Activated T-helper 1 cell treated with Interleukin-2 at 50 U/mL for 16 hours (primary cell): ENCODE measurements around the gene ROPN1L.

Experiments used
- DNase-seq: peaks from one replicate; pipeline ENCODE4 v3.0.0-alpha.2; 2020; ENCODE audit warnings: low read depth

The ROPN1L gene

DNA sequence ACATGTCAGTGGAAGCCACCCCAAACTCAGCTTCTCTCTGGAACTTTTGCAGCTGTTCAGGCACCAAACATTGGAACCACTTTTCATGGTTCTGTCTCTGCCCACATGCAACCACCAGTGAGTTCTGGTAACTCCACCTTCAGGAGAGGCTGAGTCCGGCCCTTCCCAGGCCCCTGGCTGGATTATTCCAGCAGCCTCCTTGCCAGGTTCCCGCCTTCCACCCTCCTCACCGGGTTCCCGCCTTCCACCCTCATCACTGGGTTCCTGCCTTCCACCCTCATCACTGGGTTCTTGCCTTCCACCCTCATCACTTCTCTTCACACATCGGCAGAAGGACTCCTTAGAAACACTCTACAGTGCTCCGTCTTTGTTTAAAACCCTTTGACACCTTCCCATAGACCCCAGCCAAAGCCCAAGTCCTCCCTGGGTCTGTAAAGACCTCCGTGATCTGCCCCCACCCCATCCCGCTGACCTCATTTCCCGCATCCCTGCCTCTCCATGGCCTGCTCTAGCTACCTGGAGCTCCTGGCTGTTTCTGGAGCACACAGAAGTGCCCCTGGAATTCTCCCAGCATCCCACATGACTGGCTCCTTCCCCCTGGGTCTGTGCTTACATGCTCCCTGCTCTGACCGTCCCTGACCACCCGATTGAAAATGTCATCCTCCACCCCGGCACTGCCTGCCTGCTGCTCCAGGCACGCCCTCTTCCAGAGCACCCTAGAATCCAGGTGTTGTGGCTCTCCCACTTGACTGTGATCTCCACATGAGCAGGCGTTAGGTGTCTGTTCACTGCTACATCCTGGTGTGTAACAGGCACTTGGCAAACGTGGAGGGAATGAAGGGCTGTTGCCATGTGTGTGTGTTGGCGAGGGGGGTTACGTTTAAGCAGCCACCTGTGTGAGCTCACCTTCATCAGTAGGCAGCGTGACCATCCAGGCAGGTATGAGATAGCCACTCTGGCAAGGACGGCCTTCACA, 17.7 kb downstream of the ROPN1L start:
- DNase-seq, result no peak

DNA sequence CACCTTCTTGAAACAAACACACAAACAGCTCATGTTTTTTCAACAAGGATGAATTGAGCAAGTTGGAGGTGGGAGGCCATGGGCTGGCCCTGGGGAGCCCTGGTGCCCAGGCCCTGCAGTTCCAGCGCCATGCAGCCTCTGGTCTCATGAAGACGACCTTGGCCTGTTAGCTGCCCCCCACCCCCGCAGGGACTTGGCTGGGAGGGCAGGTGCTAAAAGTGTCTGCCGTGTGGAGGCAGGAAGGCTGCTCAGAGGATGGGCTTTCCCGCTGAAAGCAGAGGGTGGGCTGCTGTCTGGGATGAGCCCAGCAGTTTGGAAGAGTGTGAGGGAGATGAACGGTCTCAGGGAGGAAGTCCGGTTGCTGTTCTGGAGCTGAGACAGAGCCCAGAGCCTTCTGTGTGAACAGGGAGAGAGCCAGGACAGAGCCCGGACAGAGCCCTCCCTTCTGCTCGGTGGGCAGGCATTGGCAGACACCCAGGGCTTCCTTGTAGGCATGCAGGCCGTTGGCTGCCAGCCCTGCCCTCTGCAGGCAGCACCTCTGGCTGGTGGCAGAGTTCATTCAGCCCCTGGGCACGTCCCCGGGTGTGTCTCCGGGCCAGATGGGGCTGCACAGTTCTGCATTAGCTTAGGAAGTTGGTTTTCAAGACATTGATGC, 18.7 kb downstream of the ROPN1L start:
- DNase-seq, result no peak

DNA sequence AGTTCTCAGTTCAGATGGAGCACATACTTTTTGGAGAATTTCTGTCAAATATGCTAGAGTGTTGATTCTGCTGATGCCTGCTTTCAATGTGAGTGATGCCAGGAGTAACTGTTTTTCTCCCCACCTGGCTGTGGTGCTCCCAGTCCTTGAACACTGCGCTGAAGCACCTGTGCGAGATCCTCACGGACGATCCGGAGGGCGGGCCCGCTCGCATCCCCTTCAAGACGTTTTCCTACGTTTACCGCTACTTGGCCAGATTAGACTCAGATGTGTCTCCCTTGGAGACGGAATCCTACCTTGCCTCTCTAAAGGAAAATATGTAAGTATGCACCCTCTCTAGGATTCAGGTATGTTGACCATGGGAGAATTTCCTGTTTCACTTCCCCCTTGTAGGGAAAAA, 19.4 kb downstream of the ROPN1L start:
- no peak for DNase-seq

DNA sequence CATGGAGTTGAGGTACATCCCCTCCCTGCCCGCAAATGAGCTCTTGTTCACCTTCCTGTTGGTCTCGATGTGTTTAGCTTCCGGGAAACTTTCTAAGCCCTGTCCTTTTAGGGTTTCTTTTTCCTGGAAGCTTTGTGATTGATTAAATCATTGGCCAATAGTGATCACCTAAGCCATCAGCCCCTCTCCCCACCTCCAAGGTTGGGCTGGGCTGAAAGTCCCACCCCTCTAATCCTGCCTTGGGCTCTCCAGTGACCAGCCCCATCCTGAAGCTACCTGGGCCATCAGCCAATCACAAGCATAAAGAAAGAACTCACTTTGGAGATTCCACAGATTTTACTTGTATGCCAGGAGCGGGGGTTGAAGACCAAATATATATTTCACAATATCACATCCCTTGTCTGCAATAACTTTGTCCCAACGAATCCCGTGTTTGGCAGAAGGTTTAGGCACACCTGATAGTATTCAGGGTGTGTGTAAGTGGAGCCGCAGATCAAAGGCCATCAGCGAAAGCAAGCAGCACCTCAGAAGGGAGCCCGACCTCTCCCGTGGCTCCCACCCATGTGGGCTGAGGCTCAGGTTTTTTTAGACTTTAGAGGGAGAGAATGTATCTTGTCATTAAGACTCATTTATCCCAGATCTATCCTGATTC, 20.4 kb downstream of the ROPN1L start:
- DNase-seq, result no peak

DNA sequence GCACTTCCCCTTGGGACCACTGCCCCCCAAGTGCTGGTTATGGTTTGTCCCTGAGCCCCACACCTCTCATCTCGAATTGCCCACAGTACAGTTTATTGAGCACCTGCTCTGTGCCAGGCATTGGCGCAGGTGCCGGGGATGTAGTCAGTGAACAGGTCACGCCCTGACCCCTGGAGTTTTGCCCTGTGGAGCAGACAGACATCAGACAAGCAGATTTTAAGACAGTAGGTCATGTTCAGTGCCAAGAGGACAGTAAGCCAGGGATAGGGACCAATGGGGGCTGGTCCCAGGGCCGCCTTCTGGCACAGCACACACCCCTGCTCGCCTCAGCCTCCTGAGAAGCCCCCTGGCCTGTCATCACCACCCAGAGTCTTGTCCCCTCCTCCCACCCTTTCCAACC, 21.9 kb downstream of the ROPN1L start:
- DNase-seq, result no peak

DNA sequence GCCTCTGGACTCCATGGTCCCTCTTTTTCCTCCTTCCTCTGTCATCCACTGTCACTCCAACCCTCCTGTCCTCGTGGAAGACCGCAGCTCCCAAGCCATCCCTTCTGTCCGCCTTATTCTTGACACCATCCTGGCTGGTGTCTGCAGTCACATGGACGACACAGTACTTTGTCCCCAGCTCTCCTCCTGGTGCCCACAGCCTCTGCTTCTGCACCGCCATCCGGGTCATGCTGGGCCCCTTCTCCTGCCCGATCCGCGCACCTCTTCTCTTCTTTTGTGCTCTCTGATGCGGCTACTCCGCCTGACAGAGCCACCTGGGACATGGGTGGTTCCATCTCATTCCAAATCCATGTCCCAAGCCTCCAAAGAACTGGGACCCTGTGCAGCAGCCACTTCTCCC, 22.5 kb downstream of the ROPN1L start:
- no peak for DNase-seq

DNA sequence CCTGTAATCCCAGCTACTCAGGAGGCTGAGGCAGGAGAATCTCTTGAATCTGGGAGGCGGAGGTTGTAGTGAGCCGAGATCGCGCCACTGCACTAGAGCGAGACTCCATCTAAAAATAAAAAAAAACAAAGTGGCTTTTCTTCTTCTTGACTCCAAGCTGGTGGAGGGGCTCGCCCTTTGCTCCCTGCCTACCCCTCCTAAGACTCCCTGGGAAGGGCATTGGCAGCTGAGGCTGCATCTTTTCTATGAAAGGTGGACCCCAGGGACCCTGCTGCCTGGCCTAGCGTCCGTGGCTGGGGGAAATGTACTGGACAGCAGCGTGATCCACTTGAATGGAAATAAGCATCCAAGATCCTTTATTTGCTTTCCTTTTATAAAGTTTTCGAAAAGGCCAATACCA, 24.0 kb downstream of the ROPN1L start:
- DNase-seq, result no peak

DNA sequence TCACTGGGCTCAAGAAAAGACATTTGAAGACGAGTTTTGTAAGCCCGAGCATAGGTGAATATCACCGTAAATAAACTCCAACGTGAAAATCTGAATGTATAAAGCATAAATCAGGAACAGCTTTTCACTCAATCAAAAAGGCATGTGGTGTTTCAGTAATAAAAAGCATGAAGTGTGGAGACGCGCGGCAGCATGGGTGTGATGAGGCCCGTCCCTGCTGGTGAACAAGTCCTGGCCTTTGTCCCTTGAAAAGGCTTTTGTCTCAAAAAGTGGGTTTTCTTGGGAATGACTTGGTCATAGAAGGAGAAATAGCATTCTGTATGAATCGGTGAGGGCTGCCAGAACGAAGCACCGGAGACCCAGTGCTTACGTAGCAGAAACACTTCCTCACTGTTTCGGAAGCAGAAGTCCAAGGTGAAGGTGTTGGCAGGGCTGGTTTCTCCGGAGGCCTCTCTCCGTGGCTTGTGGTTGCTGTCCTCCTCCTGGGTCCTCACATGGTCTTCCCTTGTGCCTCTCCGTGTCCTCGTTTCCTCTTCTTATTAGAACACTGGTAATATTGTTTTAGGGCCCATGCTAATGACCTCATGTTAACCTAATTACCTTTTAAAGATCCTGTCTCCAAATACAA, 24.9 kb downstream of the ROPN1L start:
- DNase-seq, result no peak

DNA sequence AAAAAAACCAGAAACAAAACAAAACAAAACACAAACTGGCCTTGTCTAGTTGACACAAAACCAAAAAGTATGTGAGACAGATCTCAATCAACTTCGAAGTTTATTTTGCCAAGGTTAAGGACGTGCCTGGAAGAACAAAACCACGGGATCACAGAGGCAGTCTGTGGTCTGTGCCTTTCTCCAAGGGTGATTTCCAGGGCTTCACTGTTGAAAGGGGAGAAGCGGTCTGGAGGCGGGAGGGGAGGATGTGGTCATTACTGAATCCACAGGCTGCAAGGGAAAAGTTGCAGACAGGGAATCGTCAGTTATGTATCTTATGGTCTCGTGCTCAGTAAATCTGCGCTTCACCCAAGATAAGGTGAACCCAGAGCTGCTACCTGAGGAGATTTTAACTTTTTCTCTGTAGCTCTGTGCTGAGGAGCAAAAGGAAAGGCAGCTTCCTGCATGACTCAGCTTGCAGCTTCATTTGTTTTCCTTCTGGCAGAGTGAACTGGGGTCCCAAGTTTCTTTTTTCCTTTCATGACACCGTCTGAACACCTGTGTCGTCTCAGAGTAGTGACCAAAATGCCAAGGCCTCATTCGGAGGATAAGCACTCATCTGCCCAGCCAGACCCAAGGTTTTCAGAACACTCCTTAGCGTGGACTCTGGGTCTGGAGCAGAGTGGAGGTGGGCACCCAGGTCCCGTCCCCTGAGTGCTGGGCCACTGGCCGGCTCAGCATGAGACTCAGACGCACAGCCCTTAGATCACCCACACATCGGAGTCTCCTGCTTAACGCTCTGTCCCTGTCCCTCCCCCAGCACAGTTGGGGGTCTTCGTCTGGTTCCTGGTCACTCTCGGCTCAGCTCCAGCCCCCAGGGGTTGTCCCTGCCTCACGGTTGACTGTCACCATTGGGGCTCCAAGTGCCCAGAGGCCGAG, 25.9 kb downstream of the ROPN1L start:
- DNase-seq, result no peak

DNA sequence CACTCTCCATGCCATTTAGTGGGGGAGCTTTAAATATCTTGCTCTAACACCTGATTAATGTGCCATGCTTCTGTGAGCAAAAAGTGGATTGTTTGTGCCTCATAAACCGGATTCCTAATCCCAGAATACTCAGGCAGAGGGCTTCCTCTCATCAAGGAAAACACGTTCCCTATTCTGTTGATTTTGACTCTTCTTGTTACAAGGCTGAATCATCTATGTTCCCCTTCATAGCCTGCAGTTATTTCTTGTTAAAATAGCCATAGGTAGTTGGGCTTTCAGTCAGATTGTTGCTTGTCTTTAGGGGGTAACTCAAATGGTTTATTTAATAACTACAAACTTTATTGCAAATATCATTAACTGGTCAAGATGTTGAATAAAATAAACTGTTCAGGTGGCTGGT, 26.6 kb downstream of the ROPN1L start:
- no peak for DNase-seq

DNA sequence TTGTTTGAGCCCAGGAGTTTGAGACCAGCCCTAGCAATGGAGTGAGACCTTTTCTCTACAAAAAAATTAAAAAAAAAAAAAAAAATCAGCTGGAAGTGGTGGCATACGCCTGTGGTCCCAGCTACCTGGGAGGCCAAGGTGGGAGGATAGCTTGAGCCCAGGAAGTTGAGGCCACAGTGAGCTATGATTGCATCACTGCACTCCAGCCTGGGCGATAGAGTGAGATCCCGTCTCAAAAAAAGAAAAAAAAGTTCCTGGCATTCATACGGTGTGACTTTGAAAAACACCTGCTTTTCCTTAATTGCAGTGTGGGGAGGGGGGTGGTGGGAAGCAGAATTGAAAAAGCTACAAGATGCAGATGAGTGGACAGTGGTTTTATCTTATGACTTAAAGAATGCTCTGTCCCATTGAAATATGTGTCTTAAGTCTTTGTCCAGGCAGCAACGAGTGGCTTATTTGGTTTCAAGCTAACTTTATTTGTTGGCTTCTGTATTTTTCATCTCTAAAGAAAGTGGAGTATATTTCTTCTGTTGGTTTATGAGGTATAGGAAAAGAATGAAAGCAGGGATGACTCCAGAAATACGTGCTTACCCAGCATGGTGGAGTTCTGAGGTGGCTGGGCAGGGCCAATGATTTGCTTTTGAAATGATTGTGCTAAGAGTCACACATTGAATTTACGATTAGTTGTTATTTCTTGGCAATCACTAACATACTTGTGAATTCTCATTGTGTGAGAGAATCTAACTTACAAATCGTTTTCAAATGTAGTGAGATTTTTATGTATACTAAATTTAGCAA, 27.8 kb downstream of the ROPN1L start:
- no peak for DNase-seq

DNA sequence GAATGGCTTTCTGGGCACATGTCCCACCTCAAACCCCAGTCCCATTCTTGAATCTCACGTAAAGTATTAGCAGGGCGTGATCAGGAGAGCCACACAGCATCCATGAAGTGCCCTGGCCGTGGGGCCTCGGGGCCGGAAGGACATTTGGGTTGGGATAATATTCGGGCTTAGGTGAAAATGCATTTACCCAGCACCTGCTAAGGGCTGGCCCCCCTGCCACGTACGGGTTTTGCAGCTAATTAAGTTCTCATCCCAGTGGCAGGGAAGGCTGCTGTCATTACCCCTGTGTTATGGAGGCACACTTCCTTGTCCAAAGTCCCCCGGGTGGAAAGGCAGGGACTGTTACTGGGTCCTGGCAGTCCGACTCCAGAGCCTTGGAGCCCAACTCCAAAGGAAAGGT, 29.0 kb downstream of the ROPN1L start:
- DNase-seq, result no peak

DNA sequence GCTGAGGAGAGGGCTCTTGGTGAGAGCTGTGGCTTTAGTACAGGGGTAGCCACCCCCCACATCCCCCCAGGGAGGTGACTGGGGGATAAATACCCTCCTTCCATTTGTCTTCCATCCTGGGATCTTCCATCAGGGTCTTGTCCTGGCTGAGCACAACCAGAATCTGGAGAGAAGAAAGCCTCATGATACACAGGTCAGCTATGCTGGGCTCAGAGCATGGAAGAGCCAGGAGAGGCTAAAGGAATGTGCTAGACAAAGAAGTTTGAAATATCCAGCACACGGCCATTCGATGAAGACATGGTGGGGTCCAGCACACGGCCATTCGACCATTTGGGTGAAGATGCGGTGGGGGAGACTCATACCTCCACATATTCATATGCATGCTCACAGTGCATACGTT, 30.0 kb downstream of the ROPN1L start:
- no peak for DNase-seq

DNA sequence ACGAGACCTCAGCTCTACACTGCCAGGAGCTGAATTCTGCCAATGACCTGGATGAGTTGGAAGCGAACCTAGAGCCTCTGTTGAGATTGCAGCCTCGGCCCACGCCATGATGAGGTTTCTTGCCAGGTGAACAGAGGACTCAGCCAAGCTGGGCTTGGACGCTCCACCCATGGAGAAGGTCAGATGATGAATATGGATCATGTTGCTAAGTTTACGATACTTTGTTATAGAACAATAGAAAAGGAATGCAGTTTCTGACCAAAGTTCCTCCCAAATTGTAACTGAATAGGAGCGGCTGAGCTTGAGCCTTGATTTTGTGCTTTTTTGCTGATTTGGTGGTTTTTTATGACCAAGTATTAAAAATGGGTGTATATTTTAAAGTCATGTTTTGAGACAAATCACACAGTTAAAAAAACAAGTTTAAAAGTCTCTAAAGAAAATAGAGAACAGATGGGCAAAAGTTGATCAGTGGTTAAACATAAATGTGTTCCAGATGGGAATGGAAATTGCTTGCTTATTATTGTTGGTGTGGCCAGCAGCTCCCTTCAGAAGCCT, 32.9 kb downstream of the ROPN1L start:
- no peak for DNase-seq

DNA sequence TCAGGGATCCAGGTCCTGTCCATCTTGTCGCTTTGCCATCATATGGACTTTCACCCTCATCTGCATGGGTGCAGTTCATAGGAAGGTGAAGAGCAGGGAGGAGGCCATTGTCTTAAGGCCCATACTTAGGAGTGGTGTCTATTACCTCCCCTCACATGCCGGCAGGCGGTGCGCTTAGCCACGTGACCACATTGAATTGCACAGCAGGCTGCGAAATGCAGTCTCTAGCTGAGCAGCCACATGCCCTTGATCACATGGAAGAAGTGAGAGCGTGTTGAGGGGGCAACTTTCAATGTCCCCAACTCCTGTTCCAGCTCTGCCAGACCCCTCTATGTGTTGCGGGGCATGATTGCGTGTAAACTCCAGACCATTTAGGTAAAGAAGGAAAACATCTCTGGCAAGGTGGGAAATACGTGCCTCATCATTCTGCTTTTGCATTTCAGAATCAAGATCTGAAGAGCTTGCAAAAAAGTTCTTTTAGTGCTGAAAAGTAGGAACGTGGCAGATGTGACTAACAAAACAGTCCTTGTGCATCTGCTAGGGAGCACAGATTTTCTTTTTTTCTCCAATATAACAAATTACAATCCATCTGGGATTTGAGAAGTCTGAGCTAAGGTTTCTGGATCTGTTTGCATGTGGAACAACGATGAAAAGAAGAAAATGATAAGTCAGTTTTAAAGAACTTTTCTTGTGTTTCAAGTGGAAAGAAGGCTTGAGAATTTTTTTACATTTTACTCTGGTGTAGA, 34.4 kb downstream of the ROPN1L start:
- no peak for DNase-seq

DNA sequence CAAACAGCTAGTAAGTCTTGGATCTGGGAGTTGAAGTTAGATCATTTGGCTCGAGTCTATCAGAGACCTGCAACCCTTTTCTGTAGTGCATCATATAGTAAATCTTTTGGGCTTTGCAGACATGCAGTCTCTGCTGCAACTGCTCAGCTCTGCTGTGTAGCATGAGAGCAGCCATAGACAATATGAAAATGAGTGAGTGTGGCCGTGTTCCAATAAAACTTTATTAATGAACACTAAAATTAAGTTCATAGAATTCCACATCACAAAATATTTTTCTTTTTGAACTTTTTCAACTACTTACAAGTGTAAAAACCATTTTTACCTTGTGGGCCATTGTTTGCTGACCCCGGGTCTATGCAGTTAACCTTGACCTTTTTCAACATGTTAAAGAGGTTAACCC, 35.2 kb downstream of the ROPN1L start:
- no peak for DNase-seq

DNA sequence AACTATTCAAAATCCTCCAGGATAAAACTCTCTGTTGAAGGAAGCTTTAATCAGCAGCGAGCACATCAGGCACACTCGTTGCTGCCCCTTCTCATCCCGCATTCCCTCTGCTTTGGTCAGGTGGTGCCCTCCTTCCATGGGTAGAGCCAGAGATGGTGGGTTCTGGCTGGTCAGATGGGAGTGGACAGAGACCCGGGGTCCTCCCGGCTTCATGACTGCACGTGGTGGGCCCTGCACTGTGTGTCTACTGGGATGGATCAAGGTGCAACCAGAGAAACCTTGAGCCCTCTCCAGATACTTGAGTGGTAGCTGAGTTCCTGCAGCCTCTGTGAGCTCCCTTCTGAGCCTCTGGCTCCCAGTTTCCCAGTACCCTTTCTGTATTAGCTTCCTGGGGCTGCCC, 36.3 kb downstream of the ROPN1L start:
- DNase-seq, result no peak

DNA sequence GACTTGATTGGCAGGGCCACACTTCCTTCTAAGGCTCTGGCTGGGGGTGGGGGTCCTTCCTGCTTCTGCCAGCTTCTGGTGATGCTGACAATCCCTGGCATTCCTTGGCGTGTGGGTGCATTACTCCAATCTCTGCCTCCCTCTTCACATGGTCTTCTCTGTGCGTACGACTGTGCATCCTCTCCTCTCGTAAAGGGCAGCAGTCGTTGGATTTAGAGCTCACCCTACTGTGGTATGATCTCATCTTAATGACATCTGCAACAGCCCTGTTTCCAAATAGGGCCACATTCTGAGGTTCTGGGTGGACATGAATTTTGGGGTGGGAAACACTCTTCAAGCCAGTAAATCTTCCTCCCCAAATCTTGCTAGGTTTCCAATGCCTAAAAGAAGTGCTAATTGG, 36.8 kb downstream of the ROPN1L start:
- no peak for DNase-seq

DNA sequence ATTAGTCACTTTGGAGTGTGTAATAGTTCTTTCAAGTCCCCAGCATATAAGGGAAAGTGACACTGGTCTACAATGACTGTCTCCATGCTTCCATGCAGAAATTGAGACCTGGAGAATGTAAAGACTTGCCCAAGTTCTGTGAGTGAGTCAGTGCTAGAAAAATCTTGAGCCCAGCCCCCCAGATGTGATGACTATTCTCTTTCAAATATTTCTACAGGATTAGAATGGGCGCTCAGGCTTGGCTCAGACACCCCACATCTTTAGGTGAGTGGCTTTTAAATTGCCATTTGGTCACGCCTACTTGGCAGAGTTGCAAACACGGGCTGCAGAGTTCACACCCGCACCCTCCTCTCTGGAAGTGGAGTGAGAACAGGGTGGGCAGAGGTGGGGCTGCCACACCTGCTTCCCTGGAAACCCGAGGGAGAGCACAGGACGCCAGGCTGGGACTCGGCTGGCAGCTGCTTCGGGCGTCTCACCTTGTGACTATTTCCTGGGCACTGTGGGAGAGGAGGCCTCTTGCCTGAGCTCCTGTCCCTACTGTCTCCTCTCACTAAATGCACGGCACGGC, 37.6 kb downstream of the ROPN1L start:
- DNase-seq, result no peak
